Caco-2 (cell line): Measurements from ENCODE around the gene TMEM145. TPM values are rescaled to one million over a fixed set of nuclear protein-coding genes. Genes with fewer than 3 reads are reported as not detected.

Experiments used
- BruUV-seq: library from RNA; stranded (reverse); fragments of 400-500 nt; replicated peaks from 2 replicates; lab custom pipeline; 2021; lab: Mats Ljungman, UMichigan
- CTCF ChIA-PET: fragments of 300-600 bp; sonication (Branson Sonifier 250); formaldehyde crosslinking; loops from one replicate; lab custom pipeline; 2022; ENCODE audit warnings: antibody characterized with exemption; lab: Charles Lee
- POLR2A ChIA-PET: fragments of 300-600 bp; sonication (Branson Sonifier 250); formaldehyde crosslinking; loops from one replicate; lab custom pipeline; 2022; ENCODE audit warnings: antibody characterized with exemption; lab: Charles Lee
- DNase-seq, 2 experiments: peaks; one replicate each; pipeline versions ENCODE4 v3.0.0 to v3.0.0-alpha.2; 2020 to 2022
- H3K27me3 ChIP-seq: replicated peaks from 2 replicates; pipeline ENCODE4 v1.6.0; 2011; ENCODE audit warnings: low read length; ENCODE audit not compliant: control insufficient read depth, insufficient read depth
- H3K36me3 ChIP-seq: 2 replicates; pipeline ENCODE4 v1.5.1; 2011; ENCODE audit warnings: low read length; ENCODE audit not compliant: control insufficient read depth, insufficient read depth
- H3K4me1 ChIP-seq: fragments of 250-450 bp; sonication (Bioruptor Pico); 2 replicates; pipeline ENCODE4 v1.5.1; 2020; ENCODE audit warnings: mild to moderate bottlenecking
- H3K4me3 ChIP-seq: 2 replicates; pipeline ENCODE4 v1.5.1; 2011; ENCODE audit warnings: low read depth, mild to moderate bottlenecking, control low read depth, low read length
- H3K9me3 ChIP-seq: fragments of 250-450 bp; sonication (Bioruptor Pico); 2 replicates; pipeline ENCODE4 v1.5.1; 2020; ENCODE audit warnings: mild to moderate bottlenecking, moderate library complexity
- H3K27ac Mint-ChIP-seq: one replicate; pipeline ENCODE4 v1.8.0; 2022; ENCODE audit warnings: mixed read lengths; ENCODE audit not compliant: unreplicated experiment
- H3K27me3 Mint-ChIP-seq: one replicate; pipeline ENCODE4 v1.8.0; 2022; ENCODE audit warnings: mixed read lengths; ENCODE audit not compliant: insufficient read depth, unreplicated experiment
- H3K36me3 Mint-ChIP-seq: one replicate; pipeline ENCODE4 v1.8.0; 2022; ENCODE audit warnings: mild to moderate bottlenecking, mixed read lengths; ENCODE audit not compliant: insufficient read depth, unreplicated experiment
- H3K4me1 Mint-ChIP-seq: one replicate; pipeline ENCODE4 v1.8.0; 2022; ENCODE audit warnings: low read depth, mixed read lengths; ENCODE audit not compliant: unreplicated experiment
- H3K4me3 Mint-ChIP-seq: one replicate; pipeline ENCODE4 v1.8.0; 2022; ENCODE audit warnings: mild to moderate bottlenecking, moderate library complexity, mixed read lengths; ENCODE audit not compliant: unreplicated experiment
- H3K9me3 Mint-ChIP-seq: one replicate; pipeline ENCODE4 v1.8.0; 2022; ENCODE audit warnings: mixed read lengths; ENCODE audit not compliant: unreplicated experiment
- CTCF ChIP-seq, 2 experiments: fragments of 200-600 bp in 1 of 2; IDR thresholded peaks; 1 replicate in 1 of 2; 2 replicates in 1 of 2; pipeline versions ENCODE4 v1.5.1 to v1.8.0; 2011 to 2022; ENCODE audit warnings: antibody characterized with exemption in 1 of 2, control low read depth in 1 of 2, inconsistent platforms in 1 of 2, low read depth in 1 of 2, low read length in 1 of 2, mild to moderate bottlenecking in 1 of 2, moderate library complexity in 1 of 2; ENCODE audit not compliant: insufficient read depth in 1 of 2, severe bottlenecking in 1 of 2, unreplicated experiment in 1 of 2
- intact Hi-C: fragments of 100-400 bp; cut with micrococcal nuclease; formaldehyde crosslinking; loops from one replicate; pipeline ENCODE4 v1.10.0; 2022; ENCODE audit not compliant: unreplicated experiment
- total RNA-seq: library from RNA; stranded (reverse); gene quantifications from 2 replicates; pipeline ENCODE4 v1.2.3, GENCODE V29; 2022

TMEM145 gene
- total RNA-seq, 1 experiment from 2014 or later: 2.2 TPM

DNA sequence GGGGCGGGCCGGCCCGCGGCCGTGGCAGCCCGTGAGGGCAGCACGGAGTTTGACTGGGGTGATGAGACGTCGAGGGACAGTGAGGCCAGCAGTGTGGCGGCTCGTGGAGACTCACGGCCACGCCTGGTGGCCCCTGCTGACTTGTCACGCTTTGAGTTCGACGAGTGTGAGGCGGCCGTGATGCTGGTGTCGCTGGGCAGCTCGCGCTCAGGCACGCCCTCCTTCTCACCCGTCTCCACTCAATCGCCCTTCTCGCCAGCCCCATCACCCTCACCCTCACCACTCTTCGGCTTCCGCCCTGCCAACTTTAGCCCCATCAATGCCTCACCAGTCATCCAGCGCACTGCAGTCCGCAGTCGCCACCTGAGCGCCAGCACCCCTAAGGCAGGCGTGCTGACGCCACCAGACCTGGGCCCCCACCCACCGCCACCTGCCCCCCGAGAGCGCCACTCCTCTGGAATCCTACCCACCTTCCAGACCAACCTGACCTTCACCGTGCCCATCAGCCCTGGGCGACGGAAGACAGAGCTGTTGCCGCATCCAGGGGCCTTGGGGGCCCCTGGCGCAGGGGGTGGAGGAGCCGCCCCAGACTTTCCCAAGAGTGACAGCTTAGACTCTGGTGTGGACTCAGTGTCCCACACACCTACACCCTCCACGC lies 39.6 kb upstream of the TMEM145 start:
- Mint-ChIP-seq H3K4me1 (peaks cover 6% of the 10 kb centered on the region), H3K9me3 (no peaks in the 10 kb centered on the region), H3K27me3 (no peaks in the 10 kb centered on the region), H3K36me3 (peaks cover 11% of the 10 kb centered on the region), H3K4me3 (no peak overlapping the region), H3K27ac (no peak overlapping the region)
- no peaks in the 10 kb centered on the region for H3K9me3 ChIP-seq
- H3K36me3 ChIP-seq: no peaks in the 10 kb centered on the region
- H3K4me1 ChIP-seq: peaks cover 10% of the 10 kb centered on the region; the same call in 1 of the 2 replicates
- DNase-seq: no peak
- H3K27me3 ChIP-seq: no peaks in the 10 kb centered on the region
- ChIA-PET CTCF (interaction anchor here (0.6 kb wide), 1 partner anchor 11 kb away, joined by 3 read pairs; no protein-coding TSS in a partner anchor), POLR2A (interaction anchor here (0.7 kb wide), 1 partner anchor 1008 kb away, joined by 5 read pairs; no protein-coding TSS in a partner anchor)
- no peak overlapping the region for H3K4me3 ChIP-seq
- TF ChIP-seq CTCF (IDR thresholded peaks at IDR 0.05; ENCODE audit: insufficient read depth in 1 of 2, low read depth in 1 of 2, low read length in 1 of 2, severe bottlenecking in 1 of 2, unreplicated experiment in 1 of 2): no peak
- intact Hi-C loops: no loop called here
- no TSS peak for BruUV-seq

DNA sequence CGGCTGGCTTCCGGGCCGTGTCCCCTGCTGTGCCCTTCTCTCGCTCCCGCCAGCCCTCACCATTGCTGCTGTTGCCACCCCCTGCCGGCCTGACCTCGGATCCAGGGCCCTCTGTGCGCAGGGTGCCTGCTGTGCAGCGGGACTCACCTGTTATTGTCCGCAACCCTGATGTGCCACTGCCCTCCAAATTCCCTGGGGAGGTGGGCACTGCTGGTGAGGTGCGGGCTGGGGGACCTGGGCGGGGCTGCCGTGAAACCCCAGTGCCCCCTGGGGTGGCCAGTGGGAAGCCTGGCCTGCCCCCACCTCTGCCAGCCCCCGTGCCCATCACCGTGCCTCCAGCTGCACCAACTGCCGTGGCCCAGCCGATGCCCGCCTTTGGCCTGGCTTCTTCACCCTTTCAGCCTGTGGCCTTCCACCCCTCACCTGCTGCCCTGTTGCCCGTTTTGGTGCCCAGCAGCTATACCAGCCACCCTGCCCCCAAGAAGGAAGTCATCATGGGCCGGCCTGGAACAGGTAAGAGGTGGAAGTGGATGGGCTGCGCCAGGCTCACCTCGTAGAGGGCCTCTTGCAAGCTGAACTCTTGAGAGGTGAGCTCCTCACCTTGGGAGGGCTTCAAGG lies 38.9 kb upstream of the TMEM145 start:
- Histone ChIP-seq H3K4me1 (peaks cover 13% of the 10 kb centered on the region; the same call in 1 of the 2 replicates), H3K9me3 (no peaks in the 10 kb centered on the region), H3K36me3 (no peaks in the 10 kb centered on the region), H3K27me3 (no peaks in the 10 kb centered on the region), H3K4me3 (no peak overlapping the region)
- no peak for DNase-seq
- Mint-ChIP-seq H3K27me3 (no peaks in the 10 kb centered on the region), H3K4me1 (peaks cover 9% of the 10 kb centered on the region), H3K9me3 (no peaks in the 10 kb centered on the region), H3K36me3 (peaks cover 14% of the 10 kb centered on the region), H3K4me3 (no peak overlapping the region), H3K27ac (no peak overlapping the region)
- CTCF ChIA-PET: no interaction called here
- POLR2A ChIA-PET: interaction anchor here (0.7 kb wide), 1 partner anchor 1008 kb away, joined by 5 read pairs; no protein-coding TSS in a partner anchor
- intact Hi-C loops: no loop called here
- no TSS peak for BruUV-seq
- TF ChIP-seq CTCF (IDR thresholded peaks at IDR 0.05; ENCODE audit: insufficient read depth in 1 of 2, low read depth in 1 of 2, low read length in 1 of 2, severe bottlenecking in 1 of 2, unreplicated experiment in 1 of 2): no peak

DNA sequence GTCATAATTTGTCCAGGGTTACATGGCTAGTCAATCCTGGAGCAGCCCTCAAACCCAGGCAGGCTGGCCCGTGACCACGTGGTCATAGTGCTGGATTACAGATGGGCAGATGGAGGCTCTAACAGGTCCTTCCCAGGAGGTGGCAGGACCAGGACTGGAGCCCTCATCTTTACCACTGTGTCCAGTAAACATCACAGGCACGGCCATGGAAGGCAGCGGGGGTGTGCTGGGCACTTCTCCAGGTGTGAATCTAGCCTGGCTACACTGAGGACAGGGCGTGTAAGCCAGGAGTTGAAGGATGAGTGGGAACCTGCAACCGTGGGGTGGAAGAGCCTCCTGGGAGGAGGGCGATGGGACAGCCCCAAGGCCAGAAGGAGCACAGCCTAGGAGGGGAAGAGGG lies 38.0 kb upstream of the TMEM145 start:
- H3K4me1 ChIP-seq: peaks cover 13% of the 10 kb centered on the region; the same call in 1 of the 2 replicates
- no peaks in the 10 kb centered on the region for H3K27me3 ChIP-seq
- TF ChIP-seq CTCF (IDR thresholded peaks at IDR 0.05; ENCODE audit: insufficient read depth in 1 of 2, low read depth in 1 of 2, low read length in 1 of 2, severe bottlenecking in 1 of 2, unreplicated experiment in 1 of 2): no peak
- no peaks in the 10 kb centered on the region for H3K36me3 ChIP-seq
- ChIA-PET POLR2A (no interaction called here), CTCF (no interaction called here)
- H3K4me3 ChIP-seq: no peak overlapping the region
- Mint-ChIP-seq H3K27ac (no peak overlapping the region), H3K9me3 (no peaks in the 10 kb centered on the region), H3K4me3 (no peak overlapping the region), H3K27me3 (no peaks in the 10 kb centered on the region), H3K36me3 (peaks cover 15% of the 10 kb centered on the region), H3K4me1 (peaks cover 16% of the 10 kb centered on the region)
- BruUV-seq: no TSS peak
- no peaks in the 10 kb centered on the region for H3K9me3 ChIP-seq
- intact Hi-C loops: no loop called here
- no peak for DNase-seq
